GM18868 (cell line): ENCODE measurements around the gene NTHL1.
"Not testable (repeated sequence)": the region's sequence is repeated elsewhere in the genome, so short reads cannot be mapped to it uniquely, and the experiment has no call there.

Experiments used
- ATAC-seq: cut with Tn5 transposase; IDR thresholded peaks from one replicate; pipeline ENCODE4 v1.9.1; 2021; ENCODE audit warnings: mild to moderate bottlenecking, moderate library complexity; ENCODE audit not compliant: unreplicated experiment

NTHL1 gene

DNA sequence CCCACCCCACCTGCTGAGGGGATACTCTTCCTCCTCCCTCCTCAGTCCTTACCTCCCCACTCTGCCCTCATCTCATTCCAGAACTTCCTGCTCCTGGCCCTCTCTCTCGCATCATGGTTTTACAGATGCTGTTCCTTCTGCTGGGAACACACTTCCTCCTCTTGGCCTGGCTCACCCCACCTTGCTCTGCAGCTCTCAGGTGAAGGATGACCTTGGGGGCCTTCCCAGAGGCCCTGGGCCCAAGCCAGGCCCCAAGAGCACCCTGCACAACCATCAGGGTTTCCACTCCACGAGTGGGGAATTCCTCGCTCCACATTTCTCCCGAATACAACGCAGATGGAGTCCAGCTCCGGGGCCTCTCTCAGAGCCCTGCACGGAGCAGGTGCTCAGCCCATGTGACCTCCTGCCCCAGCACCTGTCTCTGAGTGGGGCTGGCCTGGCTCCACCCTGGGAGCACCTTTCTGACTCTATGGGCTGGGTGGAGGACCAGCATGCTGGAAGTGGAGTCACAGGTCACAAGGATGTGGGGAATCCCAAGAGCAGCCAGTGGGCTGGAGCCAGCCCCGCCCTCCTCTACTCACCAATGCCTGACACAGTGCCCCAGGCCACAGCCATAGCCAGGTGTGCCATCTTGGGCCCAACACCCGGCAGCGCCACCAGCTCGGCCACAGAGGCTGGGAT lies 4.5 kb downstream of the NTHL1 start:
- ATAC-seq: no peak

DNA sequence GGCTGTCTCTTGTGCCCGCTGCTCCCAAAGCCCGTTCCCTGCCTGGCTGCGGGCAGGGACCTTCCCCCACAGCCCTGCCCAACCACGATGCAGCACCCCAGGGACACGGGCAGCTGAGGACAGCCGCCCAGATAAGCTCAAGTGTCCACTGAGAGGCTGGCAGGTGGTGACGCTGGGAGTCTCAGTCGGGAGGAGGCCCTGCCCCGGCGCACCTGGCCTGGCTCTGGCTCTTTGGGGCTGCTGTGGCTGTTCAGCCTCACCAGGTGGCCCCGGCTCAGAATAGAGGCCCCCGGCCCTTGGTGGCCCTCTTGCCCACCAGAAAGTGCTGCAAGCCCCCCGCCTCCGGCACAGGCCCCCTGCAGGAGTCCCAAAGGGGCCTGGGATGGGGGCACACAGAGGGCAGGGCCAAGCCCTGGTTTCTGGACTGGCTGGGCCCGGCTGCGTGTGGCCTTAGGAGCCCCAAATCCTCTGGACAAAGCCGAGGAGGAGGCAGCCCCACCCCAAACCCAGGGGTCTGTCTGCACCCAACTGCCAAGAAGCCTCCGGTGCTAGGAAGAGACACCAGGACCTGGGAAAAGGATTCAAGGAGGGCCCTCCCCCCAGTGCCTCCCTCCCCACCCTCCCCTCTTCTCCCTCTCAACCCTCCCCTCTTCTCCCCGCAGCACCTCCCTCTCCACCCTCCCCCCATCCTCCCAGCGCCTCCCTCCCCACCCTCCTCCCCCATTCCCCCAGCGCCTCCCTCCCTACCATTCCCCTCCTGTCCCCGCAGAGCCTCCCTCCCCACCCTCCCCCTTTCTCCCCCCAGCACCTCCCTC lies 5.3 kb downstream of the NTHL1 start:
- no peak for ATAC-seq

DNA sequence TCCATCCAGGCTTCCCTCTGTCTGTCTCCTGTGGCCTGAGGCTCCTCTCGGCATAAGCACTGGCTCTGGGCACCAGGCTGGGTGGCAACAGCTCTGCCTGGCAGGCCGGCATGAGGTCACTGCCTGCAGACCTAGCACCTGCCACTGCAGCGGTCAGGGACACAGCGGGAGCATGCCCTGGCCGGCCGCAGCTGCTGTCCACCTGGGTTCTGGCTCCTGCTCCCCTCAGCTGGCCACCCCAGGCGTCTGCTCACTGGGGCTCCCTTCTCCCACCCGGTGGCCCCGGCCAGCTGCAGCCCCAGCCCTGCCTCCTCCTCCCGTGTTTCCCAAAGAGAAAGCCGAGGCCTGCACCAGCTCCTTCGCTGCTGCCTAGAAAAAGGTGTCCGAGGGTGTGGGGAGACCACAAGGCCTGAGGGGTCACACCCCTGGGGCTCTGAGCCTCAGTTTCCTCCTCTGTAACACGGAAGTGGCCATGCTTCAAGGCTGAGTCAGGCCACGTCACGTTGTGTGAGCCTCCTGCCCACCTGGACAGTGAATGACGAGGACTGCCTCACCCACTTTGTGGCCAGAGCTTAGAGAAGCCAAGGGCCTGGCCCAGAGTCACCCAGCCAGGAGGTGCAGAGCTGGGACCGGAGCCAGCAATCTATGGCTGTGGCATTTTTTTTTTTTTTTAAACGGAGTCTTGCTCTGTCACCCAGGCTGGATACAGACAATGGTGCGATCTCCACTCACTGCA lies 6.7 kb downstream of the NTHL1 start:
- ATAC-seq: no peak

DNA sequence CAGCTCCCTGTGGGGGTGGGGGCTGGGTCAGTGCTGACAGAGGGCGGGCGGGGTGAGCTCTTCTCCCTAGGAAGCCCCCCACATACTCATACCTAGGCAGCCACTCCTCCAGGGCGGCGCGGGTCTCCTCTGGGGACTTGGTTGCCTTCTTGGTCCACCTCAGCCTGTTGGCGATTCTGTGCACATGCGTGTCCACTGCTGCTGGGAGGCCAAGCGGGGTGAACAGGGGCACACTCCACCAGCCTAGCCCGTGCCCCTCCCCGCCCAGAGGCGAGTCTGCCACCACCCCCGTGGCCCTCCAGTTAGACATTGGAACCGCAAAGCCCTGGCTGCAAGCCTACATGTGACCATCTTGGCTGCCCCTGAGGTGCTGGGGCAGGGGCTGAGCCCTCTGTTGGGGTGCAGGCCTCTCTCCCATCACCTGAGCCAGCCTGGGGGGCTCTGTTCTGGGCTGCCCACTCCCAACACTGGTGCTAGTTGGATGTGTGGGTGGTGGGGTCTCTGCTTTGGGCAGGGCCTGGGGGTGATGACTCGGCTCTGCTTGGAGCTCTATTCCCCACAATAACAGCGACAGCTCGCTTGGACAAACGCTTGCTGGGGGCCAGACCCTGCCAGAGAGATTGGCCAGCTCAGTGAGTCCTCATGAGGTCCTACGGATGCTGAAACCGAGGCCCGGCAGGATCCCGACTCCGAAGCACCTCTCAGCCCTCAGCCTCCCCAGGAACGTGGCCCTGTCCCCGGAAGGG lies 7.4 kb downstream of the NTHL1 start:
- ATAC-seq: no peak

DNA sequence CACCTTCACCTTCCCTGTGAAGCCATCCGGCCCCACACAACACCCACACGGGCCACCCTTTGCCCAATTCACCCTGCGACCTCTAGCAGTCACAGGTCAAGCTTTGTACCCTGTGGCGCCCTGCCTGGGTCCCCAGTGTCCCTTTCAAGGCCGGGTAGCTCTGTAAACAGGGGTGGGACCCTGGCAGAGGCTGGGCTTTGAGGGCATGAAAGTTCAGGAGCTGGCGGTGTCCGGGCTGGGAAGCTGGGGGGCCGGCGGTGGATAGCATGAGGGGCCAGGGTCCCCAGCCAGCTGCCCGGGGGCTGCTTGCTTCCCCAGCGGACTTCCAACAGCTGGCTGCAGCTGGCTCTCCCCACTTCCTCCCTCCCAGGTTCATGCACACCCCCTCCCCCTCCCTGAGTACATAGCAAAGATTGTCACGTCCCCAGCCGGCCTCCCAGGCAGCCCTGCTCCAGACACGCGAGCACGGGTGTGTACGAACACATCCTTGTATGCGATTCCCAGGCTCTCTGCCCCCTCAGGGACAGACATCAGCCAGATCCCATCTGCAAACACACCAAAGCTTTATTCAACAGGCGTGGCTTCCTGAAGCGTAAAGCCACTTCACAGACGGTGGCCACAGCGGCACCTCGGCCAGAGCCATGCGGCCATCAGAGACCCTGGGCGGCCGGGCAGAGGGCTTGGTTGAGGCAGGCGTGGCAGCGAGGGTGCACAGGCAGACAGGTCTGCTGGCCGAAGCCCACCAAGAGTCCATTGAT lies 8.2 kb downstream of the NTHL1 start:
- no peak for ATAC-seq

DNA sequence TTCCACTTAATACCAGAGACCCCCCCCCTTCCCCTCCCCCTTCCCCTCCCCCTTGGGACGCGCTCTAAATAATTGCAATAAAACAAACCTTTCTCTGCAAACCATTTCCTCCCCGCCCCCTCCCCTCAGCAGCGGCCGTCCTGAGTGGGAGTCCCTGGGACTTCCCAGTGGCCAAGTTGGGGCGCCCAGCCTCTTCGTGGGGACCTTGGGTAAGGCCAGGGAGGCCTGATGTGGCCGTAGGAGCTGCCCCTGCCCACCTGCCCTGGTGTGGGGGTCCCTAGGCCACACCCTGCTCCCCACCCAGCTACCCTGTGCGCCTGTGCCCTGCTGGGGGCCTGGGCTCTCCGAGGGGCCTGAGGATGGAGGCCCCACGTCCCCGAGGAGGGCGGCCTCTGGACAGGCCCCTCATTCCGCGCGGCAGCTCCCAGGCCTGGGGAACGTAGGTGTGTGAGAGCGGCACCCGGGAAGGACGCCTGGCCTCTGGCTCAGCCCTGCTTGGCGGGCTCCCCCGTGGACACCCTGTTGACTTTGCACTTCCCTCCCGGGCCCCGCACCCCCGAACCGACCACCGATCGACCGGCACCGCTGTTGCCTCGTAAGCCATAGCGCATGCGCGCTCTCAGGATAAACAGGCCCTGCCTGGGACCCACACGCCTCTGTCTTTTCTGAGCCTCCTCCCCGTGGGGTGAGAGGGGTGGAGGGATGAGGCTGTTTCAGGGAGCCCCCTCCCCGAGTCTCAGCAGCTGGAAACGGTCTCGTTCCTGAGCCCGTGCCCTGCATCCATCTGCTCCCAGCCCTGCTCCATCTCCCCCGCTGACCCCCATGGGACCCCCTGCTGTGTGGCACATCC lies 9.0 kb downstream of the NTHL1 start:
- ATAC-seq: no peak

DNA sequence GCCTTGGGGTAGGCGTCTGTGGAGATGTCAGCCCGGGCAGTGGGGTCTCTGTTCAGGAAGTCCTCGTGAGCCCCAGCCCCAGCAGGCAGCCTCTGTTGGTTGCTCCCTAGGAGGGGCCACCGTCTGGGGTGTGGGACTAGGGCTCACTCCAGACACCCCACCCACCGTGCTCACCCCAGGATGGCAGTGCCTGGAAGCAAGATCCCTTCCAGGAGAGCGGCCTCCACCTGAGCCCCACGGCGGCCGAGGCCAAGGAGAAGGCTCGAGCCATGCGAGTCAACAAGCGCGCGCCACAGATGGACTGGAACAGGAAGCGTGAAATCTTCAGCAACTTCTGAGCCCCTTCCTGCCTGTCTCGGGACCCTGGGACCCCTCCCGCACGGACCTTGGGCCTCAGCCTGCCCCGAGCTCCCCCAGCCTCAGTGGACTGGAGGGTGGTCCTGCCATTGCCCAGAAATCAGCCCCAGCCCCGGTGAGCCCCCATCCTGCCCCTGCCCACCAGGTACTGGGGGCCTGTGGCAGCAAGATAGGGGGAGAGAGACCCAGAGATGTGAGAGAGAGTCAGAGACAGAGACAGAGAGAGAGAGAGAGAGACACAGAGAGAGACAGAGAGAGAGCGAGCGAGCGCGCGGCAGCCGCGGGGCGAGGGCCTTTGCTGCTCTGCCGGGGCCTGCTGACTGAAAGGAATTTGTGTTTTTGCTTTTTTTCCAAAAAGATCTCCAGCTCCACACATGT lies 9.8 kb downstream of the NTHL1 start:
- no peak for ATAC-seq

DNA sequence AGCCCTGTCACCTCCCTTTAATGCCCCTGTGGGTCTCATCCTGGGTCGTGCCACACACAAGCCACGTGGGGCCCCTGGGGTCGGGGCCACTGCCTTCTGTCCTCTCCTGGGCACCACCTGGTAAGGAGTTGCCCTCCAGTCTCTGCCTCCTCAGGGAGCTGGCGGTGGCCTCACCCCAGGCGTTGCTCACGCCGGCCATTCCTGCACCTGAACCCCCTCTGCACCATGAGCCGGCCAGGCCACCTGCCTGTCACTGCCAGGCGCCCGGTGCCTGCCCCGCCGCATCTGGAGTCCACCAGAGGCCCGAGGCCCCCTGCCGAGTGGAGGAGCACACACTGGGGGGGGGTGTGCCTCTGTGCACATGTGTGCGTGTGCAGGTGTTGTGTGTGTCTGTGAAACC lies 10.5 kb downstream of the NTHL1 start:
- ATAC-seq: no peak

DNA sequence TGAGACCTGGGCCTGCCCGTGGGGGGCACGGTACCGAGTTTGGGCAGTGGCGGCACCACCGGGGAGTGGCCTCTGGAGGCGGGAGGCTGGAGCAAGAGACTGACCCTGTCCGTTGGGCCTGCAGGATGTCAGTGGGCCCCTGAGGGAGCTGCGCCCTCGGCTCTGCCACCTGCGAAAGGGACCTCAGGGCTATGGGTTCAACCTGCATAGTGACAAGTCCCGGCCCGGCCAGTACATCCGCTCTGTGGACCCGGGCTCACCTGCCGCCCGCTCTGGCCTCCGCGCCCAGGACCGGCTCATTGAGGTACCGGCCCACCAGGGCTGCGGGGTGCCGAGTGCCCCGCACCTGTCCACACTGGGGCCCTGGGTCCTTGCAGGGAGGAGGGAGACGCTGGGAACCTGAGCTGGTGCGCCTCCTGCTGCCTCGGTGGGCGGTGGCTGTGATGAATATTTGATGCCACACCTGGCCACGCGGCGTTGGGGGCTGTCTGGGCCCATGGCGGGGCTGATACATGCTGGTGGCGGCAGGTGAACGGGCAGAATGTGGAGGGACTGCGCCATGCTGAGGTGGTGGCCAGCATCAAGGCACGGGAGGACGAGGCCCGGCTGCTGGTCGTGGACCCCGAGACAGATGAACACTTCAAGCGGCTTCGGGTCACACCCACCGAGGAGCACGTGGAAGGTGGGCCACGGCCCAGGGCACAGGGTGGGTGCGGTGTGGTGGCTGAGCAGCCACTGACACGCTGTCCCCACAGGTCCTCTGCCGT lies 11.3 kb downstream of the NTHL1 start:
- ATAC-seq: no peak

DNA sequence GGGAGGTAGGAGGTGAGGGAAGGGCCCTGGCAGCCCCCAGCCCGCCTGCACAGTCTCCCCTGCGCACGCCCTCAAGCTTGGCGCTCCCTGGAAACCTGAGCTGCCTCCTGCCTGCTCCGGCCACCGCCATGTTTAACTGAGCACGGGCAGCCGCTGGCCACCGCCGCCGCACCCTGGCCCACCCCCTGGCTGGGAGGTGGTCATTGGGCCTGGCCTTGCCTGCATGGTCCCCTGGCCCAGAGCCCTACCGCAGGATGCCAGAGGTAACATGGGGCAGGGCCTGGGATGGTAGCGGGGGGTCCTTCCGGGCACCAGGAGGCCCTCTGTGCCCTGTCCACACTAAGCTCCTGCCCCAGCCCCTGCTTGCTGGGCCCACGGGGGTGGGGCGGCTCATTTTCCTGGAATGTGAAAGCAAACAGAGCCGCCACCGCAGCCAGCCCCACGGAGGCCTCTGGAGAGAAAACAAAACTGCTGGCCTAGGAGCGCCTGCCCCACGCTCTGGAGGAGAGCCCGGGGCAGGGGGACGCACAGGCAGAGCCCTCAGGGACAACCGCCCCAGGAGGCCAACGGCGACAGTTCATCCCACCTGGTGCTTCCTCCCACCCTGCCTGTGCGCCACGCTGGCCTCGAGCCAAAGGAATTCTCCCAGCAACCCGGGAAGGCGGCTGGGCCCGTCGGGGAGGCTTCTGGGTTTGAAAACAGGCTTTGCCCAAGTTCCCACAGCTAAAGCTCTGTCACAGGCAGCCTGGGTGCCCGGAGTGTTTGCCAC lies 12.0 kb downstream of the NTHL1 start:
- ATAC-seq: no peak

DNA sequence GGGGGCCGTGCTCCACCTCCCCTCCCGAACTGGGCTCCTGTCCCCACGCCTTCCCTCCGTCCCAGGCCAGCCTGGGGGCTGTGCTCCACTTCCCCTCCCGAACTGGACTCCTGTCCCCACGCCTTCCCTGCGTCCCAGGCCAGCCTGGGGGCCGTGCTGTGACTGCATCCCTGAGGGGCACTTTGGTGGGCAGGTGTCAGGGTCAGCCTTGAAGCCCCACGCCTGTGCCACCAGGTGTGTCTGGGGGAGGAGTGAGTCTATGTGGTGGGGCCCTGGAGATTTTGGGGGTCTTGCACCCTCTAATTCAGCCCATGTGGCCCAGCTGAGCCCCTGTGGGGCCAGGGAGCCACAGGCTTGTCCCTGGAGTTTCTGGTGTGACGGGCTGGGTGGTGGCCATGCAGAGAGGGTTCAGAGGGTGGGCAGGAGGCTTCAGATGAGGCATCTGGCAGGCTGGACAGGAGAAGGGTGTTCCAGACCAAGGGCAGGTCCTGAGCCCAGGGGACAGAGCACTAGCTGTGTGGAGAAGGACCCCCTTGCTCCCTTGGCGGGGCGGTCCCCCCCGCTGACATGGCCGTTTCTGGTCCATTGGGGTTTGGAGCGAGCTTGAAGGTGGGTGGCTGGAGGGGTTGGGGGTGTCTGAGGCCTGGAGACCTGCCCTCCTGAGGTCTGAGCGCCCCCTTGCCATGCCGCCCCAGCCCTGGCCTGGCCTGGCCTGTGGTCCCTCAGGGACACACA lies 12.8 kb downstream of the NTHL1 start:
- no peak for ATAC-seq

DNA sequence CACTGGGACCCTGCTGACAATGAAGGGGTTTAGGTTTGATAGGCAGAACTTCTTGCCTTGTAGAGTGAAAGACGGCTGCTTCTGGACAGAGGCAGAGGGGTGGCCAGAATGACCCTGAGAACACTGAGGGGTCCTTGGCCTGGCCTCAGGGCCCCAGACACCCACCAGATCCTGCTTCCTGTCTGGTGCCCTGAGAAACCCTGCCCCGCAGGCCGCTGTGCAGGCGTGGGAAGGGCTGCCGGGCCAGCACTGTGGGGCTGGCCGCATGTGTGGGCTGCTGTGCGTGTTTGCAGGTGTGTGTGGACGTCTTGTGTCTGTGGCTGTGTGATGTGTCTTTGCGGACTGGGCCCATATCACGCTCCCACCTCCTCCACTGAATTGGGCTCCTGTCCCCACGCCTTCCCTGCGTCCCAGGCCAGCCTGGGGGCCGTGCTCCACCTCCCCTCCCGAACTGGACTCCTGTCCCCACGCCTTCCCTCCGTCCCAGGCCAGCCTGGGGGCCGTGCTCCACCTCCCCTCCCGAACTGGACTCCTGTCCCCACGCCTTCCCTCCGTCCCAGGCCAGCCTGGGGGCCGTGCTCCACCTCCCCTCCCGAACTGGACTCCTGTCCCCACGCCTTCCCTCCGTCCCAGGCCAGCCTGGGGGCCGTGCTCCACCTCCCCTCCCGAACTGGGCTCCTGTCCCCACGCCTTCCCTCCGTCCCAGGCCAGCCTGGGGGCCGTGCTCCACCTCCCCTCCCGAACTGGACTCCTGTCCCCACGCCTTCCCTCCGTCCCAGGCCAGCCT lies 13.5 kb downstream of the NTHL1 start:
- not testable (repeated sequence) for ATAC-seq

DNA sequence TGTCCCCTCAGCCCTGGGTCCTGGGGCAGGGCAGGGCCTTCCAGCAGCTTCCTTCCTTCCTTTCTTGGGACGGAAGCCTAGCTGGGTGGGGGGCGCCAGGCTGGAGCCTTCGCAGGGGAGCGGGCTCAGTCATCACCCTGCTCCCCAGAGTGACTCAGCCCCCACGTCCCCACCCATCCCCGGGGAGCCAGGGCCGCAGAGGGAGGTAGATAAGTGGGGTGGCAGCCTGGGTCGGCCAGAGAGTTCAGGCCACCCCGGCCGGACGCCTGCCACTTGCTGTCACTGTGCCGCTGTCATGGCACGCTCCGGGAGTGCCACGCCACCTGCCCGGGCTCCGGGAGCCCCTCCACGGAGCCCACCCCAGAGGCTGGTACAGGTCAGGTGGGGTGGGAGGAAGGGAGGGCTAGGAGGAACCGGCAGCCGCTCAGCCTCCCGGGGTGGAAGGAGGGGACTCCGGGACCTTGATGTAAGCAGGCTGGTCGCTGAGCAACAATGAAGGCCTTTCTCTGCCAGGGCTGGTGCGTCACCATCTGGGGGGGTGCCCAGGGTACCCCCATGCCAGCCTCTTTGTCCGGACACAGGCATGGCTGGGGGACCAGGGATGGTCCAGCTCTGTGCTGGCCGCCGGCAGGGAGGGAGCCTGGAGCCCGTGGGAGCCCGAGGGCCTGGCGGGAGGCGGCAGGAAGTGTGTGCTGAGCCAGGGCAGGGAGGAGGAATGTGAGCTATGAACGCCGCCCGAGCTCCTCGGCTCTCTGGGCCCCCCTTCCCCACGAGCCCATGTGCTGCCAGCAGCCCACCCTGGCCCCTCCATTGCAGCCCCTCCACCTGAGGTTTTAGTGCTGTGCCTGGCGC lies 14.4 kb downstream of the NTHL1 start:
- no peak for ATAC-seq

DNA sequence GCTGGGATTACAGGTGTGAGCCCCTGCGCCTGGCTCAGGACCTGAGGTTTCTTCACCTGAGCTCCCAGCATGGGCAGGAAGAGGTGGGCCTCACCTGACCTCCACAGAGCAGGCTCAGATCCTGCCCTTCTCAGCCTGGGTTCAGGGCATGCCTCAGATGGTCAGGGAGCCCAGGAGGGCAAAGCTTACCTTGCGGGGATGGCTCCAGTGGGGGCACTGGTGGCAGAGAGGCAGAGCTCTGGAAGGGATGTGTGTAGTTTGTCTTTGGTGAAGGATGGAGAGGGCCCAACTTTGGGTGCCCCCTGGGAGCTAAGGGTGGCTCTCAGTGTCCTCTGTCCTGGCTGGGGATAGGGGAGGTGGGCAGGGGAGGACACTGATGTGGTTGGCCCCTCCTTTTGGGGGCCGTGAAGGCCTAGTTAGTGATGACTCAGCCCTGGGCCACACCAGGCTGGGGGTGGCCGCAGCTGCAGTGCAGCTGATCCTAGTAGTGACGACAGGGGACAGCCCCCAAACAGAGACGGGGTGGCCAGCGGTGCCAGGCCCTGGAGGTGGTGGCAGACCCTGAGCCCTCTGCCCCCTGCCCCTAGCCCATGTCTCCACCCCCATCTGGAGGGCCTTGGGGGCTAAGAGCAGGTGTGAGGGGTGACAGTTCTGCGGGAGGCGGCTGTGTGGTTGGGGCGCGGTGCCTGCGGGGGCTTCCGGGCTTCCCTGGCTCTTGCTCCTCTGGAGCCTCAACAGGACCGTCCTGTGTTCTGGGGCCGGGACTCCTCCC lies 15.2 kb downstream of the NTHL1 start:
- no peak for ATAC-seq
